GM23338 (cell line): ENCODE results near the gene LRCH3. TPM values are rescaled to one million over a fixed set of nuclear protein-coding genes. Genes with fewer than 3 reads are reported as not detected.

Experiments used
- ATAC-seq: fragments of 200-7000 bp; cut with Tn5 transposase; 3 replicates; pipeline ENCODE4 v1.9.1; 2020
- DNase-seq: peaks from one replicate; pipeline ENCODE4 v3.0.0-alpha.2; 2015; ENCODE audit warnings: low spot score
- H2AFZ ChIP-seq: fragments of 200-600 bp; sonication (generic); 2 replicates; pipeline ENCODE4 v1.8.0; 2016; ENCODE audit warnings: antibody characterized with exemption, mild to moderate bottlenecking, moderate library complexity
- H3F3A ChIP-seq: fragments of 200-600 bp; sonication (generic); replicated peaks from 2 replicates; pipeline ENCODE4 v1.8.0; 2017; ENCODE audit warnings: antibody characterized with exemption, mixed run types, low read depth
- H3K27ac ChIP-seq: fragments of 200-600 bp; sonication (generic); 2 replicates; pipeline ENCODE4 v1.6.1; 2016; ENCODE audit warnings: low read depth
- H3K27me3 ChIP-seq: fragments of 200-600 bp; sonication (generic); 2 replicates; pipeline ENCODE4 v1.8.0; 2016; ENCODE audit warnings: mild to moderate bottlenecking, mixed run types, moderate library complexity; ENCODE audit not compliant: insufficient read depth
- H3K36me3 ChIP-seq: fragments of 200-600 bp; sonication (generic); 2 replicates; pipeline ENCODE4 v1.8.0; 2016; ENCODE audit warnings: mild to moderate bottlenecking; ENCODE audit not compliant: insufficient read depth
- H3K4me1 ChIP-seq: fragments of 200-600 bp; sonication (generic); 2 replicates; pipeline ENCODE4 v1.8.0; 2016; ENCODE audit warnings: mild to moderate bottlenecking, moderate library complexity; ENCODE audit not compliant: insufficient read depth
- H3K4me2 ChIP-seq: fragments of 200-600 bp; sonication (generic); 2 replicates; pipeline ENCODE4 v1.7.1; 2017; ENCODE audit warnings: mixed run types
- H3K4me3 ChIP-seq: fragments of 200-600 bp; sonication (generic); 2 replicates; pipeline ENCODE4 v1.6.1; 2016; ENCODE audit warnings: mixed run types
- H3K79me2 ChIP-seq: fragments of 200-600 bp; sonication (generic); replicated peaks from 2 replicates; pipeline ENCODE4 v1.8.0; 2017; ENCODE audit warnings: mild to moderate bottlenecking; ENCODE audit not compliant: insufficient read depth
- H3K9me2 ChIP-seq: fragments of 200-600 bp; sonication (generic); 2 replicates; pipeline ENCODE4 v1.8.0; 2017; ENCODE audit not compliant: insufficient read depth
- H4K20me1 ChIP-seq: fragments of 200-600 bp; sonication (generic); replicated peaks from 2 replicates; pipeline ENCODE4 v1.8.0; 2017; ENCODE audit warnings: mild to moderate bottlenecking; ENCODE audit not compliant: insufficient read depth
- H3K27ac Mint-ChIP-seq: 2 replicates; pipeline ENCODE4 v1.8.0; 2020; ENCODE audit warnings: inconsistent platforms, mild to moderate bottlenecking, moderate library complexity, mixed read lengths
- H3K27me3 Mint-ChIP-seq: 3 replicates; pipeline ENCODE4 v1.8.0; 2022; ENCODE audit warnings: low read depth, mild to moderate bottlenecking, moderate library complexity, mixed read lengths, inconsistent platforms; ENCODE audit not compliant: insufficient read depth, poor library complexity
- H3K36me3 Mint-ChIP-seq: 3 replicates; pipeline ENCODE4 v1.8.0; 2021; ENCODE audit warnings: low read depth, mild to moderate bottlenecking, inconsistent platforms, moderate library complexity, mixed read lengths
- H3K4me1 Mint-ChIP-seq: 3 replicates; pipeline ENCODE4 v1.8.0; 2020; ENCODE audit warnings: mild to moderate bottlenecking, inconsistent platforms, mixed read lengths
- H3K4me3 Mint-ChIP-seq: 3 replicates; pipeline ENCODE4 v1.8.0; 2021; ENCODE audit warnings: moderate library complexity, mild to moderate bottlenecking, inconsistent platforms, mixed read lengths
- H3K9me3 Mint-ChIP-seq: 3 replicates; pipeline ENCODE4 v1.8.0; 2020; ENCODE audit warnings: moderate library complexity, mild to moderate bottlenecking, inconsistent platforms, mixed read lengths
- CREB1 ChIP-seq: fragments of 250-450 bp; sonication (Bioruptor Pico); IDR thresholded peaks from 2 replicates; pipeline ENCODE4 v1.5.0; 2020; ENCODE audit warnings: low read depth, mild to moderate bottlenecking, moderate library complexity
- CTCF ChIP-seq, 2 experiments: fragments of 200-600 bp in 1 of 2; sonication (generic) in 1 of 2; conservative IDR thresholded peaks; 2 replicates each; pipeline versions ENCODE4 v1.5.1 to v1.6.1; 2016 to 2017; ENCODE audit warnings: antibody characterized with exemption in 2 of 2, low read depth in 2 of 2, mild to moderate bottlenecking in 2 of 2, moderate library complexity in 1 of 2
- ETS1 ChIP-seq: IDR thresholded peaks from 2 replicates; pipeline ENCODE4 v1.6.1; 2016; ENCODE audit warnings: antibody characterized with exemption
- EZH2 ChIP-seq: fragments of 200-600 bp; sonication (generic); IDR thresholded peaks from one replicate; pipeline ENCODE4 v1.8.0; 2017; ENCODE audit warnings: antibody characterized with exemption, mild to moderate bottlenecking, low read depth; ENCODE audit not compliant: unreplicated experiment
- EZH2phosphoT487 ChIP-seq: fragments of 200-600 bp; sonication (generic); IDR thresholded peaks from one replicate; pipeline ENCODE4 v1.8.1; 2018; ENCODE audit warnings: antibody characterized with exemption; ENCODE audit not compliant: unreplicated experiment
- JUNB ChIP-seq: IDR thresholded peaks from one replicate; pipeline ENCODE4 v1.6.1; 2016; ENCODE audit warnings: antibody characterized with exemption; ENCODE audit not compliant: unreplicated experiment
- NANOG ChIP-seq: IDR thresholded peaks from 2 replicates; pipeline ENCODE4 v1.6.1; 2016; ENCODE audit warnings: antibody characterized with exemption, borderline replicate concordance
- POLR2AphosphoS5 ChIP-seq: IDR thresholded peaks from 2 replicates; pipeline ENCODE4 v1.6.1; 2016; ENCODE audit warnings: antibody characterized with exemption, low read depth
- STAT1 ChIP-seq: IDR thresholded peaks from one replicate; pipeline ENCODE4 v1.6.1; 2016; ENCODE audit warnings: antibody characterized with exemption; ENCODE audit not compliant: unreplicated experiment
- ZNF114 ChIP-seq: fragments of 250-450 bp; sonication (Bioruptor Pico); IDR thresholded peaks from 2 replicates; pipeline ENCODE4 v1.5.0; 2020; ENCODE audit warnings: mild to moderate bottlenecking, moderate library complexity
- ZNF331 ChIP-seq: fragments of 250-450 bp; sonication (Bioruptor Pico); IDR thresholded peaks from 2 replicates; pipeline ENCODE4 v1.5.0; 2020; ENCODE audit warnings: low read depth, mild to moderate bottlenecking, moderate library complexity
- polyA plus RNA-seq: library from polyadenylated mRNA; unstranded; fragments of >200 nt; fragmentation: Nextera tagmentation; extraction: Ambion mirVana; gene quantifications from 2 replicates; pipeline ENCODE4 v1.2.1, GENCODE V29; 2016
- total RNA-seq: library from RNA; depleted of rRNA; stranded (reverse); fragments of >200 nt; shearing (Covaris generic); gene quantifications from 2 replicates; pipeline ENCODE4 v1.2.3, GENCODE V29; 2014

Gene LRCH3
- total and polyA plus RNA-seq, 2 experiments from 2014 or later: 22.9 to 60.0 TPM

GRCh38 chr3:197789309-197789708 is 1.7 kb upstream of the LRCH3 start:
- no peak for ATAC-seq
- H2AFZ ChIP-seq: no peak overlapping the region

GRCh38 chr3:197790033-197790432 is 1.0 kb upstream of the LRCH3 start:
- Histone ChIP-seq H3K4me1 (no peaks in the 10 kb centered on the region), H3K79me2 (peaks cover 36% of the 10 kb centered on the region), H4K20me1 (peaks cover 10% of the 10 kb centered on the region), H2AFZ (no peak overlapping the region), H3K27ac (no peak overlapping the region), H3K4me3 (peak overlapping the region; percentile 92), H3K36me3 (no peaks in the 10 kb centered on the region), H3K4me2 (peak overlapping the region; percentile 97), H3F3A (peaks cover 4% of the 10 kb centered on the region; the same call in 1 of the 2 replicates), H3K9me2 (no peaks in the 10 kb centered on the region), H3K27me3 (0 out of 2 replicates have a peak, but pooled peaks cover 5% of the 10 kb centered on the region)
- DNase-seq: no peak
- Mint-ChIP-seq H3K4me3 (peak overlapping the region; percentile 89), H3K27ac (no peak overlapping the region), H3K27me3 (peaks cover 3% of the 10 kb centered on the region), H3K9me3 (no peaks in the 10 kb centered on the region), H3K4me1 (peaks cover 5% of the 10 kb centered on the region; the same call in 2 of the 3 replicates), H3K36me3 (peaks cover 3% of the 10 kb centered on the region; the same call in 1 of the 3 replicates)
- no peak for ATAC-seq
- no peak for TF ChIP-seq ZNF114
- TF ChIP-seq JUNB: no peak
- no peak for TF ChIP-seq CTCF (conservative IDR thresholded peaks at IDR 0.05; ENCODE audit: low read depth in 2 of 2)
- no peak for TF ChIP-seq STAT1
- TF ChIP-seq CREB1: no peak
- TF ChIP-seq NANOG: no peak
- TF ChIP-seq ETS1: no peak
- no peak for TF ChIP-seq EZH2phosphoT487
- no peak for TF ChIP-seq POLR2AphosphoS5
- no peak for TF ChIP-seq ZNF331 (CRISPR knock-in tag)

More at GRCh38 chr3:197789309-197789708, 1.7 kb upstream of the LRCH3 start:
- H3K4me2 ChIP-seq: no peak overlapping the region
- peaks cover 3% of the 10 kb centered on the region for H3K27me3 Mint-ChIP-seq
- H3K27ac ChIP-seq: no peak overlapping the region
- H3K36me3 ChIP-seq: no peaks in the 10 kb centered on the region
- no peaks in the 10 kb centered on the region for H3K9me2 ChIP-seq
- peaks cover 3% of the 10 kb centered on the region; the same call in 1 of the 3 replicates for H3K36me3 Mint-ChIP-seq
- no peak overlapping the region for H3K27ac Mint-ChIP-seq
- no peak overlapping the region for H3K4me3 ChIP-seq
- peaks cover 5% of the 10 kb centered on the region; the same call in 2 of the 3 replicates for H3K4me1 Mint-ChIP-seq
- peaks cover 28% of the 10 kb centered on the region for H3K79me2 ChIP-seq
- peaks cover 4% of the 10 kb centered on the region; the same call in 1 of the 2 replicates for H3F3A ChIP-seq
- 0 out of 2 replicates have a peak, but pooled peaks cover 5% of the 10 kb centered on the region for H3K27me3 ChIP-seq
- peaks cover 10% of the 10 kb centered on the region; the same call in 1 of the 2 replicates for H4K20me1 ChIP-seq
- no peaks in the 10 kb centered on the region; the same call in 2 of the 3 replicates for H3K9me3 Mint-ChIP-seq
- H3K4me3 Mint-ChIP-seq: no peak overlapping the region
- DNase-seq: no peak
- H3K4me1 ChIP-seq: no peaks in the 10 kb centered on the region
- no peak for TF ChIP-seq JUNB
- TF ChIP-seq EZH2: no peak
- no peak for TF ChIP-seq POLR2AphosphoS5
- no peak for TF ChIP-seq STAT1
- no peak for TF ChIP-seq ZNF331 (CRISPR knock-in tag)
- TF ChIP-seq CREB1: no peak
- TF ChIP-seq ZNF114: no peak
- TF ChIP-seq ETS1: no peak
